Effector CD8-positive, alpha-beta T cell (primary cell): Measurements from ENCODE around the gene DENND5B.
"Not testable (repeated sequence)": the region's sequence is repeated elsewhere in the genome, so short reads cannot be mapped to it uniquely, and the experiment has no call there.

Source experiments
- DNase-seq: peaks from one replicate; lab custom pipeline; 2025; lab: John Stamatoyannopoulos, UW

The DENND5B gene

DNA sequence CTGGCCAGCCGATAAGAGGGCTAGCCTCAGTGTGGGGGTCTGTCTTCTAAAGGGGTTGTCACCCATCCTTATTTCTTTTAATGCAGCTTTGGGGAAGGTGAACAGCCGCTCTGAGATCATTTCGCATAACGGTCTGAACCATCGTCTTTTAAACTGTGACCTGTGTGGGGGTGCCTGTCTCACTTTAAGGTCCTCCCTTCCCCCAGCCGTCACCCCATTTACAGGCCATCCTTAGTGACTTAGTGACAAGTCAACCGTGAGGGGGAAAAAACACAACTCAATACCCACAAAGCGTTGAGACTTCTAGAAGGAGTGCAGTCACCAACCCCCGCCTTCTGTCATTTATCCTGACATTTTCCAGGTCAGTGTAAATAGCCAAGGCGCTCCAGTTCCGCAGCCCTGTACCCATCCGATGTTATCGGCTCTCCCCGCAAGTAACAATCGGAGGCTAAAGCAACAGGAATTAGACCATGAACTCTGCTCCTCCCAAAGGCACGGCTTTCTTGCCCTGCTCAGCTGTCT lies 505 bp upstream of the DENND5B start:
- DNase-seq: no peak

GRCh38 chr12:31589904-31590641 lies 863 bp downstream of the DENND5B start:
- DNase-seq: no peak

- DNase-seq: no peak
Measured at GRCh38 chr12:31589598-31589903, 1.4 kb downstream of the DENND5B start.

- DNase-seq: no peak
Measured at GRCh38 chr12:31588976-31589375, 2.0 kb downstream of the DENND5B start.

DNA sequence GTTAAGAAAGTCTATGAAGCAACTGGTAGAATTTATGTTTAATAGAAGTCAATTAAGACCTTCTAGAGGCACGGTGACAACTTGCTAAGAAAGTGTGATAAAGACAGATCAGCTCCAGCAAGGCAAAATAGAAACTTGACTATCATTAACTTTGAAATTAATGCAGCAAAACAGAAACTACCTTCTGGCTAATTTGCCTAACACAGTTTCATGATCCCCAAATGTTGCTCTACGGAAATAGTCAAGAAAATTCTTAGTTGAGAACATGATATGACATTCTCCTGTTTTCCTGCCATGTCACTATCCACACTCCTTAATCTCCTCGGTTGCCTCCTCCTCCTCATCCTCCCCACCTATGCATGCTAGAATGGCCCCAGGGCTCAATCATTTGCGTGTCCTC lies 4.2 kb downstream of the DENND5B start:
- DNase-seq: no peak

- no peak for DNase-seq
Measured at GRCh38 chr12:31585895-31586294, 5.0 kb downstream of the DENND5B start.

GRCh38 chr12:31585271-31585670 lies 5.7 kb downstream of the DENND5B start:
- DNase-seq: no peak

GRCh38 chr12:31584782-31585181 lies 6.2 kb downstream of the DENND5B start:
- no peak for DNase-seq

- no peak for DNase-seq
Measured at GRCh38 chr12:31583878-31584277, 7.1 kb downstream of the DENND5B start.

DNA sequence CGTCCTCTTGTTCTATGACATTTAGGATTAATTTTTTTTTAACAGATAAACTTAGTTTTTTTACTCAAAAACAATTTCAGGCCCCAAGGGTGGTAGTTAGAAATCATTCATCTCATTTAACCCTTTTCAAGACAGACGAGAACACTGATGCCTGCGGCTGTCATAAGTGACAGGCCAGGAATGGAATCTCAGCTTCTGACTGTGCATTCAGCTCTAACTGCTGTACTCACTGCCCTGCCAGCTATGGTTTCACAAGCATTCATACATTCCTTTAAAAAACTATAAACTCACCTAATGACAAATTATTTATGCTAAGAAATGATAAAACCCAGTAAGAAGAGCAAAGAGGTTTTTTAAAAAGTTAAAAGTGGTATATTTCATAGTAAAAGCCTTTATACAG lies 8.8 kb downstream of the DENND5B start:
- no peak for DNase-seq

GRCh38 chr12:31578632-31579031 lies 12.3 kb downstream of the DENND5B start:
- no peak for DNase-seq

- DNase-seq: no peak
Measured at GRCh38 chr12:31574803-31575575, 15.9 kb downstream of the DENND5B start.

- DNase-seq: not testable (repeated sequence)
Measured at GRCh38 chr12:31574367-31574766, 16.6 kb downstream of the DENND5B start.

DNA sequence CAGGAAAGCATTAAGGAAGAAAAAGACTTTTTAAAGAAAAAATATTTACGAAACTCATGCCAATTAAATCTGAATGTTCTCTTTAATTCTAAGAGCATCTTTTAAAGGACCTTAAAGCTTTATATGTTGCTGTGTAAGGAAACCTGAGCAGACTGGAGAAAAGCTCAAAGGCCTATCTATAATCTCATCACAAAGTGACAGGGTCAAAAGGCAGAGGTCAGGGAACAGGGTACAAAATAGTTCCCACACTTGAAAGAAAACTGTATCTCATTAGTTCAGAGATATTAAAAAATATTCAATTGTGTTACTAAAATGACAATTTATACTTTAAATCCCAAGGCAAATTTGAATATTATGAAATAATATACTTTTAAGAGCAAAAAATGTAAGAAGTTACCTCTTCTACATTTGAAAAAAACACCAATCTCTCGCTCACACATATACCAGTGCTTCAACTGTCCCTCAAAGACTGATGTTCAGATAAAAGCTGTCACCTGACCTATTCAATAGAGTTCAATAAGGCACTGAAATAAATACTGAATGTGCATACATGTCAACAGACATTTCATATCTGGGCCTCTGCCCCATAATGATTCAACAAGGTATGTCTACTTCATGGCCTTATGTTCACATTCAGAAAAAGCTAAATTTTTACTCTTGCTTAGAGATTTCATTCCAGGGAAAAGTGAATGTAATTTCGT lies 17.9 kb downstream of the DENND5B start:
- no peak for DNase-seq

DNA sequence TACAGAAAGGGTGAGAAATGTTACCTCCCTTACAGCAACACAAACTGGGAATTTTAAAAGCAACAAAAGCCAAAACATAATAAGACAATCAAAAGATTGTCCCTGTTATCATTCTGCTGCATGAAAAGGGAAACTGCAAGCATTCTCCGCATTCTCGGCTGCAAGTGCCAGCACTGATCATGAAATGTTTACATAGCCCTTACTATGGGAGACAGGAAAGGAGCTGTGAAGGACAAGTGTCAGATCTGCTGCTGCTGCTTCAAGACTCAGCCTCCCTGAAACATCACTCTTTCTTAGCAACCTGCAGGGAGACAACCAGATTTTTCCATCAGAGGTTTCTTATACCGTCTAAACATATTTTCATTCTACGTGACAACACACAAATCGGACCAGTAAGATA lies 20.1 kb downstream of the DENND5B start:
- DNase-seq: no peak

DNA sequence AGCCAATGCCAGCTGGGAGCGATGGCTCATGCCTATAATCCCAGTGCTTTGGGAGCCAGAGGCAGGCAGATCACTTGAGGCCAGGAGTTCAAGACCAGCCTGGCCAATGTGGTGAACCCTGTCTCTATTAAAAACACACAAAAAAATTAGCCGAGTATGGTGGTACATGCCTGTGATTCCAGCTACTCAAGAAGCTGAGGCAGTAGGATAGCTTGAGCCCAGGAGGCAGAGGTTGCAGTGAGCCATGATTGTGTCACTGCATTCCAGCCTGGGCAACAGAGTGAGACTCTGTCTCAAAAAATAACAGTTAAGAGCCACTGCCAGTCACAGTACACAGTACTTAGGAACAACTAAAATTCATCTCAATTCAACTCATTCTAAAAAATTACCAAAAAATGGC lies 21.4 kb downstream of the DENND5B start:
- not testable (repeated sequence) for DNase-seq

DNA sequence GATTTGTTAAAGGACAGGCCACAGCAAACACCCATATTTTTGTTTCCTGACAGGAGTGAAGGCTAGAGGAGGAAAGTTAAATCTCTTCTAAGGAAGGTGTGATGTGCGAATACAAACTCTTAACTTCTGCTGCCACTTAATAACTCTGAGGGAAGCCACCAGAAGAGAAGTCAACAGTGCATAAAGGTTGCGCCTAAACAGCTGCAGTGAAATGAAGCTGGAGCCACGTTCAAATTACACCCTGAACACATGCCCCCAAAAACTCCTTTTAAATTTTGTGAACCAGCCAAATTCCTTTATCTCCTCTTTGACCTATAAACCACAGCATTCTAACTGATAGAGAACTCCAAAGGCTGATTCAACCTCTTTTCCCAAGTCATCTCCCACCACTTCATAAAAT lies 22.4 kb downstream of the DENND5B start:
- DNase-seq: no peak

GRCh38 chr12:31567029-31567428 lies 23.9 kb downstream of the DENND5B start:
- DNase-seq: no peak

DNA sequence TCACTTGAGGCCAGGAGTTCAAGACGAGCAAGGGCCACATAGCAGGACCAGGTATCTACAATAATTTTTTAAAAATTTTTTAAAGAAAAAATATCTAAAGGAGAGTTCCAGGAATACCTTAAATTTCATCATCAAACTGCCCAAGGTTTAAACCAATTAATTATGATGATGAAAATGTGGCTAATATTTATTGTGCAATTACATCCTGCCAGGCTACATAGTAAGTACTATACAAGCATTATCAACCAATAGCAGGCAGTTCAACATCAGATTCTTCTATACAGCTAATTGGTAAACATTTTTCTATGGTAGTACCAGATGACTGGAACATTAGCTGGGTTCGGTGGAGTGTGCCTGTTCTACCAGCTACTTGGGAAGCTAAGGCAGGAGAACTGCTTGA lies 24.4 kb downstream of the DENND5B start:
- DNase-seq: no peak

DNA sequence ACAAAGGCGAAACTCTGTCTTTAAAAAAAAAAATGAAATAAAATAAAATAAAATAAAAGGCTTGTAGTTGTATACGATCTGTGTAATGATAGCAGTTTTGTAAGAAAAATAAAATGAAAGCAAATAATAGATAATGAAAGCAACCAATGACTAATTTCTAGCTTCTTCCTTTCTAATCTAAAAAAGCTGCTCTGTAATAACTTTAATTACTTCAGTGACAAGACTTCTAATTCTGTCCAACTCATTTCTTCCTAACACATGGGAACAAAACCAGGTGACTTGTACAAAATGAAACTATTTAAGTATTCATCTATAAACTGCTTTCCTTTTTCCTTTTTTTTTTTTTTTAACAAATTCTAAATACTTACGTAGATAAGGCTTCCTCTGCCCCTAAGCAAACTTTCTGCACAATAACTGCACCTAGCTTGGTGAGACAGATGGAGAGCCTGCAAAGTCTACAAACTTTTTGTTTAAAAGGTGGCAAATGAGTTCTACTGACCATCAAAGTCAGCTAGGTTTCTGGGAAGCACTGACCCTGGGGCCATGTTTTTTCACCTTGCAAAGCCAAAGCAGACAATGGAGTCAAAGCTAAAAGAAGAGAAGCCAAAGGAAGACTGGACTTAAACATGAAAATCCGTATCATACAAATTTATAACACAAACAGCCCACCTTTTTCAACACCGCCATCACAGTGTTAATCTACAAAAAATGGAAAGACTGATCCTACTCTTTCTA lies 28.2 kb downstream of the DENND5B start:
- no peak for DNase-seq

DNA sequence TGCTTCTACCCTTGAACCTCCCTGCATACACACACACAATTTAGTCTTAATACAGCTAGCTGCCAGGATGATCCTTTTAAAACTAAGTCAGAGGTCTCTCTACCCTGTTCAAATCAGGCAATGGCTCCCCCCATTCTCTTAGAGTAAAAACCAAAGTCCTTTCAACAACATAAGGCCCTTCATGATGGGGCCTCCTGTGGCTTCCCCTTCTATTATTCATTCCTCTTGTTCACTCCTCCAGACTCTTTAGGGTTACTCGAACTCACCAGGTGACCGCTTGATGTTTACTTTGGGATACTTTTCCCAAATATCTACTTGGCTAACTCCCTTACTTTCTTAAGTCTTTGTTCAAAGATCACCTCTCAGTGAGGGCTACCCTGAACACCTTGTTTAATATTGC lies 30.4 kb downstream of the DENND5B start:
- DNase-seq: no peak

DNA sequence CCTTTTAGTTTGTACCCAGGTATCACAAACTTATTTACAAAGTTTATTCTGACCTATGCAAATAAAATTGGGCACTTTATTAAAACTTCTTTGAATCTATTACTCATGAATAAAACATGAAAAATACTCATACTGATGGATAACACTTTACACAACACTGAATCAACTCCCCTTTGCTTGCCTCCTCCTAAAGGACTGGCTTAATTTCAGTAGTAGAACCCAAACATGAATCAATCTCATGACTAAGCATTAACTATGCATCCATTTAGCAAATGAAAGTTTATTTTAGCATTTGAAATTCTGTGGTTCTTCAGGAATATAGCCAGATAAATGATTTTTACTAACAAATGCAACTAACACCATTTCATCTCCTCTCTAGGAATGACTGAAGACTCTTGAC lies 32.4 kb downstream of the DENND5B start:
- DNase-seq: no peak
